H9 (cell line): ENCODE results near the gene TMEM163. TPM values are rescaled to one million over a fixed set of nuclear protein-coding genes. Genes with fewer than 3 reads are reported as not detected.

ENCODE experiments used
- DNase-seq: peaks from one replicate; pipeline ENCODE4 v3.0.0-alpha.2; 2017
- H2AFZ ChIP-seq: one replicate; pipeline ENCODE4 v1.6.1; 2013; ENCODE audit warnings: mild to moderate bottlenecking, low read length, control low read depth, moderate library complexity
- H2AK5ac ChIP-seq: 2 replicates; pipeline ENCODE4 v1.6.1; 2013; ENCODE audit warnings: low read length, control low read depth, mixed read lengths; ENCODE audit not compliant: insufficient read length
- H2BK120ac ChIP-seq: one replicate; pipeline ENCODE4 v1.6.1; 2013; ENCODE audit warnings: low read depth, mild to moderate bottlenecking, low read length, control low read depth, inconsistent platforms; ENCODE audit not compliant: poor library complexity, severe bottlenecking
- H2BK12ac ChIP-seq: 2 replicates; pipeline ENCODE4 v1.6.1; 2013; ENCODE audit warnings: low read length, control low read depth, mixed read lengths, low read depth; ENCODE audit not compliant: insufficient read length
- H2BK15ac ChIP-seq: 2 replicates; pipeline ENCODE4 v1.6.1; 2013; ENCODE audit warnings: low read depth, low read length, control low read depth
- H2BK20ac ChIP-seq: one replicate; pipeline ENCODE4 v1.6.1; 2013; ENCODE audit warnings: low read depth, mild to moderate bottlenecking, low read length, control low read depth, inconsistent platforms; ENCODE audit not compliant: poor library complexity, severe bottlenecking
- H2BK5ac ChIP-seq: 2 replicates; pipeline ENCODE4 v1.6.1; 2013; ENCODE audit warnings: low read length, control low read depth, mixed read lengths; ENCODE audit not compliant: insufficient read length
- H3K14ac ChIP-seq: 2 replicates; pipeline ENCODE4 v1.6.1; 2013; ENCODE audit warnings: low read length, control low read depth; ENCODE audit not compliant: insufficient read depth
- H3K18ac ChIP-seq: 2 replicates; pipeline ENCODE4 v1.6.1; 2013; ENCODE audit warnings: low read depth, mild to moderate bottlenecking, mixed read lengths, low read length, control low read depth; ENCODE audit not compliant: insufficient read length
- H3K23ac ChIP-seq: 2 replicates; pipeline ENCODE4 v1.6.1; 2013; ENCODE audit warnings: low read length, control low read depth, mixed read lengths, low read depth; ENCODE audit not compliant: insufficient read length
- H3K23me2 ChIP-seq: 2 replicates; pipeline ENCODE4 v1.6.1; 2013; ENCODE audit warnings: low read depth, mild to moderate bottlenecking, mixed read lengths, low read length, control low read depth; ENCODE audit not compliant: insufficient read length, poor library complexity, severe bottlenecking
- H3K27ac ChIP-seq: 2 replicates; pipeline ENCODE4 v1.5.1; 2013; ENCODE audit warnings: low read length, control low read depth, mixed read lengths, low read depth; ENCODE audit not compliant: insufficient read length
- H3K27me3 ChIP-seq: 2 replicates; pipeline ENCODE4 v1.6.1; 2013; ENCODE audit warnings: low read length, control low read depth, inconsistent platforms; ENCODE audit not compliant: insufficient read depth
- H3K4ac ChIP-seq: 2 replicates; pipeline ENCODE4 v1.6.1; 2013; ENCODE audit warnings: low read depth, mild to moderate bottlenecking, control low read depth, inconsistent platforms, low read length, moderate library complexity
- H3K4me1 ChIP-seq: 2 replicates; pipeline ENCODE4 v1.6.1; 2013; ENCODE audit warnings: low read length, control low read depth, inconsistent platforms; ENCODE audit not compliant: insufficient read depth
- H3K4me2 ChIP-seq: 2 replicates; pipeline ENCODE4 v1.6.1; 2013; ENCODE audit warnings: low read length, control low read depth, mixed read lengths; ENCODE audit not compliant: insufficient read length, insufficient read depth
- H3K56ac ChIP-seq: 2 replicates; pipeline ENCODE4 v1.6.1; 2013; ENCODE audit warnings: low read depth, mild to moderate bottlenecking, mixed read lengths, low read length, control low read depth; ENCODE audit not compliant: insufficient read length
- H3K79me1 ChIP-seq: 2 replicates; pipeline ENCODE4 v1.6.1; 2013; ENCODE audit warnings: low read depth, mild to moderate bottlenecking, moderate library complexity, low read length, control low read depth, inconsistent platforms; ENCODE audit not compliant: insufficient read depth, poor library complexity, severe bottlenecking
- H3K79me2 ChIP-seq: 2 replicates; pipeline ENCODE4 v1.6.1; 2013; ENCODE audit warnings: low read length, control low read depth, inconsistent platforms; ENCODE audit not compliant: insufficient read depth
- H3K9ac ChIP-seq: 2 replicates; pipeline ENCODE4 v1.6.1; 2013; ENCODE audit warnings: low read length, control low read depth, mixed read lengths; ENCODE audit not compliant: insufficient read length; ENCODE audit errors: extremely low read depth
- H3K9me3 ChIP-seq: one replicate; pipeline ENCODE4 v1.6.1; 2013; ENCODE audit warnings: low read depth, low read length, inconsistent platforms; ENCODE audit not compliant: control insufficient read depth
- H3T11ph ChIP-seq: one replicate; pipeline ENCODE4 v1.6.1; 2013; ENCODE audit warnings: mild to moderate bottlenecking, low read length, control low read depth, inconsistent platforms
- H4K20me1 ChIP-seq: one replicate; pipeline ENCODE4 v1.6.1; 2013; ENCODE audit not compliant: control insufficient read depth, insufficient read length, insufficient read depth
- H4K5ac ChIP-seq: 2 replicates; pipeline ENCODE4 v1.6.1; 2013; ENCODE audit warnings: low read depth, mild to moderate bottlenecking, mixed read lengths, low read length, control low read depth; ENCODE audit not compliant: insufficient read length
- H4K8ac ChIP-seq: replicated peaks from 2 replicates; pipeline ENCODE4 v1.6.1; 2013; ENCODE audit warnings: low read length, control low read depth, mixed read lengths, low read depth; ENCODE audit not compliant: insufficient read length
- H4K91ac ChIP-seq: 2 replicates; pipeline ENCODE4 v1.6.1; 2013; ENCODE audit warnings: low read depth, mild to moderate bottlenecking, moderate library complexity, mixed read lengths, low read length, control low read depth; ENCODE audit not compliant: insufficient read length
- H3K27ac Mint-ChIP-seq, 3 experiments: 2 replicates in 2 of 3; 3 replicates in 1 of 3; pipeline ENCODE4 v1.8.0; 2020 to 2021; ENCODE audit warnings: mixed read lengths in 3 of 3, mild to moderate bottlenecking in 1 of 3, moderate library complexity in 1 of 3
- H3K27me3 Mint-ChIP-seq: 2 replicates; pipeline ENCODE4 v1.8.0; 2021; ENCODE audit warnings: low read depth, mild to moderate bottlenecking, moderate library complexity, mixed read lengths
- H3K36me3 Mint-ChIP-seq, 3 experiments: 2 replicates in 2 of 3; 3 replicates in 1 of 3; pipeline ENCODE4 v1.8.0; 2020 to 2021; ENCODE audit warnings: low read depth in 3 of 3, mixed read lengths in 3 of 3; ENCODE audit not compliant: insufficient read depth in 1 of 3
- H3K4me1 Mint-ChIP-seq, 2 experiments: 2 replicates each; pipeline ENCODE4 v1.8.0; 2020; ENCODE audit warnings: mixed read lengths in 2 of 2
- H3K4me3 Mint-ChIP-seq, 2 experiments: 2 replicates in 1 of 2; 3 replicates in 1 of 2; pipeline ENCODE4 v1.8.0; 2020 to 2021; ENCODE audit warnings: mild to moderate bottlenecking in 2 of 2, mixed read lengths in 2 of 2, moderate library complexity in 1 of 2
- H3K9me3 Mint-ChIP-seq, 2 experiments: 2 replicates in 1 of 2; 3 replicates in 1 of 2; pipeline ENCODE4 v1.8.0; 2020; ENCODE audit warnings: mild to moderate bottlenecking in 2 of 2, mixed read lengths in 2 of 2, moderate library complexity in 1 of 2
- CTCF ChIP-seq: fragments of 200-600 bp; sonication (generic); conservative IDR thresholded peaks from 3 replicates; pipeline ENCODE4 v1.8.0; 2021; ENCODE audit warnings: antibody characterized with exemption, mild to moderate bottlenecking
- WGBS: extraction: QIAGEN DNeasy Blood & Tissue Kit; methylation state at CpG from one replicate; pipeline ENCODE4 v1.1.7; 2013; ENCODE audit warnings: missing lambda C conversion rate, low lambda C conversion rate, mixed read lengths; ENCODE audit not compliant: insufficient read length; ENCODE audit errors: extremely low coverage; 5-methylcytosine and 5-hydroxymethylcytosine counted together
- long read RNA-seq: library from polyadenylated mRNA; unstranded; transcript quantifications from one replicate; pipeline ENCODE4 v2.0.0, GENCODE V29; 2020
- total RNA-seq: library from RNA; stranded (reverse); gene quantifications from 2 replicates; pipeline ENCODE4 v1.2.1, GENCODE V29; 2021

Gene TMEM163
- total RNA-seq, result 0.39 and 0.66 TPM in 2 replicates
- long read RNA-seq, partial matches to known transcripts, result 0 of 6 reads
- long read RNA-seq, other reads (novel, unspliced or antisense), result 6 of 6 reads

DNA sequence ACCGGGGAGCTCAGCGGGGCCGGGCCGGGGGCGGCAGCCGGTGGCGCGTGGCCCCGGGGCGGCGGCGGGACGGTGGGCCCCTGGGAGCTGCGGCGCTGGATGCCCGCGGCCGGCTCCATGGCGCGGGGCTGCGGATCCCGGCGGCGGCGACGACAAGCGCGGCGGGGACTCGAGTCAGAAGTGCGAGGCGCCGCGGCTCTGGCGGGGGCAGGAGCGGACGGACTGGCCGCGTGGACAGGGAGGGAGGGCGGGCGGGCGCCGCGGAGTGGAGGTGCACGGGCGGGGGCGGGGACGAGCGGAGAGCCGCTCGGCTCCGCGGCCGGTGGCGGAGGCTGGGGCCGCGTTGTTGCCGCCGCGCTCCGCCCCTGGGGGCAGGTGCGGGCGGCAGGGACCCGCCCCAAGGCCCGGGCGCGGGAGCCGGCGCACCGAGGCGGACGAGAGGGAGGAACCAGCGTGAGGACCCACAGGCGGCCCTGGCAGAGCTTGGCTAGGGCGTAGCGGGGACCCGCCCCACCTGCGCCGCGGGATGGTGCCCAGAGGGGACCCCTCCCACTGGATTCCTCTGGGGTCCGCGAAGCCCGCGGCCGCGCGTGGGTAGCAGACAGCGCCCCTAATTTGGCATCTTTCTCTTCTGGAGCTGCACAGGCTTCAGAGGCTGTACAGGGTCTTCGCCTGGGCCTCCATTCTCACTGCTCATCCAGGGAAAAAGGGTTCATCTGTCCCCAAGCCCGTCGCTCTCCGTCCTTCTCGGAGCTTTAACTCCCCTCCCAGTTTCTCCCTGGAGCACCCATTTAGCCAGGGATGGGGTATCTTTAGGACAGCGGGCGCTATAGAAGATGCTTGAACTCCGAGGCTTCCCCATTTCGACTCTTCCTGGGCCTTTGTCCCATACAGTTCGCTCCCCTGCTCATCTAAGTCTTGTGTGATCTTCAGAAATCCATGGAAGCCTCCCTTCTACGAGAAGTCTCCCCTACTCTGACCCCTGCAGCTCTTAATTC is at the start of gene TMEM163:
TSS of gene TMEM163 (minus strand) at position 184 of the 998 bp plus-strand sequence.
- peak within 1 kb of the TSS in 1 of 3 experiments; percentile 24; a peak in 1 of 7 replicates for H3K27ac Mint-ChIP-seq
- Histone ChIP-seq H2BK12ac (no peak within 1 kb of the TSS), H2AFZ (peak within 1 kb of the TSS; percentile 26), H3K23me2 (peaks cover 14% of the 10 kb centered on the region), H2BK120ac (no peak within 1 kb of the TSS), H4K91ac (no peak within 1 kb of the TSS), H3K27me3 (peaks cover 29% of the 10 kb centered on the region), H3K14ac (no peak within 1 kb of the TSS; the same call in 1 of the 2 replicates), H2BK20ac (no peak within 1 kb of the TSS), H3K23ac (no peak within 1 kb of the TSS), H3K9ac (peak within 1 kb of the TSS; percentile 30), H3K18ac (no peak within 1 kb of the TSS), H3K9me3 (no peaks in the 10 kb centered on the region), H3K4me2 (peak within 1 kb of the TSS; percentile 100), H3K27ac (no peak within 1 kb of the TSS), H2AK5ac (no peak within 1 kb of the TSS), H2BK15ac (no peak within 1 kb of the TSS), H3K79me1 (no peaks in the 10 kb centered on the region), H3K4ac (no peak within 1 kb of the TSS), H4K20me1 (no peaks in the 10 kb centered on the region), H3K79me2 (no peaks in the 10 kb centered on the region), H3K56ac (no peak within 1 kb of the TSS), H3K4me1 (no peaks in the 10 kb centered on the region), H2BK5ac (no peak within 1 kb of the TSS), H3T11ph (no peak within 1 kb of the TSS), H4K5ac (no peak within 1 kb of the TSS), H4K8ac (no peak within 1 kb of the TSS)
- no peak for TF ChIP-seq CTCF
- H3K4me1 Mint-ChIP-seq, result peaks cover 17 to 21% of the 10 kb centered on the region in 2 experiments
- H3K27me3 Mint-ChIP-seq, result peaks cover 73% of the 10 kb centered on the region
- peak within 1 kb of the TSS; percentile 71 to 88 for H3K4me3 Mint-ChIP-seq
- H3K9me3 Mint-ChIP-seq, result no peaks in the 10 kb centered on the region; a peak in 1 of 5 replicates
- no CpG with 5 or more reads among the region's 99 CpGs for WGBS
- H3K36me3 Mint-ChIP-seq, result peaks cover 0 to 2% (median 0%) of the 10 kb centered on the region in 3 experiments; a peak in 2 of 7 replicates
- DNase-seq, result peak; percentile 60
